PC-3 (cell line): ENCODE measurements around the gene AOPEP. TPM values are rescaled to one million over a fixed set of nuclear protein-coding genes. Genes with fewer than 3 reads are reported as not detected.

Source experiments
- ATAC-seq: fragments of 200-7000 bp; cut with Tn5 transposase; 2 replicates; pipeline ENCODE4 v1.9.1; 2020; ENCODE audit warnings: mild to moderate bottlenecking, moderate library complexity
- BruUV-seq: library from RNA; stranded (reverse); fragments of 400-500 nt; replicated peaks from 2 replicates; lab custom pipeline; 2021; lab: Mats Ljungman, UMichigan
- CTCF ChIA-PET: fragments of 300-600 bp; sonication (Branson Sonifier 250); formaldehyde crosslinking; loops from one replicate; lab custom pipeline; 2022; ENCODE audit warnings: antibody characterized with exemption; lab: Charles Lee
- POLR2A ChIA-PET: fragments of 300-600 bp; sonication (Branson Sonifier 250); formaldehyde crosslinking; loops from one replicate; lab custom pipeline; 2022; ENCODE audit warnings: antibody characterized with exemption; ENCODE audit not compliant: unreplicated experiment; lab: Charles Lee
- DNase-seq: peaks from one replicate; pipeline ENCODE4 v3.0.0-alpha.2; 2015
- H2AFZ ChIP-seq: fragments of 300-600 bp; sonication (generic); 2 replicates; pipeline ENCODE4 v1.6.0; 2016; ENCODE audit warnings: antibody characterized with exemption, low read length
- H3F3A ChIP-seq: fragments of 300-600 bp; sonication (generic); one replicate; pipeline ENCODE4 v1.6.0; 2017; ENCODE audit warnings: antibody characterized with exemption, low read length, control low read depth, mild to moderate bottlenecking; ENCODE audit not compliant: unreplicated experiment
- H3K27ac ChIP-seq: fragments of 300-600 bp; sonication (generic); 2 replicates; pipeline ENCODE4 v1.5.1; 2016; ENCODE audit warnings: mild to moderate bottlenecking, low read length
- H3K27me3 ChIP-seq: fragments of 300-600 bp; sonication (generic); 2 replicates; pipeline ENCODE4 v1.6.1; 2016; ENCODE audit warnings: low read length, mixed read lengths
- H3K36me3 ChIP-seq: fragments of 300-600 bp; sonication (generic); 2 replicates; pipeline ENCODE4 v1.6.1; 2016; ENCODE audit warnings: low read depth, mixed run types, low read length, mixed read lengths
- H3K4me1 ChIP-seq: fragments of 300-600 bp; sonication (generic); 2 replicates; pipeline ENCODE4 v1.5.1; 2016; ENCODE audit warnings: low read length; ENCODE audit not compliant: insufficient read depth
- H3K4me2 ChIP-seq: fragments of 300-600 bp; sonication (generic); 2 replicates; pipeline ENCODE4 v1.6.0; 2016; ENCODE audit warnings: low read length
- H3K4me3 ChIP-seq: fragments of 300-600 bp; sonication (generic); 2 replicates; pipeline ENCODE4 v1.5.1; 2016; ENCODE audit warnings: mild to moderate bottlenecking, low read length, mixed read lengths
- H3K79me2 ChIP-seq: fragments of 300-600 bp; sonication (generic); 2 replicates; pipeline ENCODE4 v1.6.1; 2017; ENCODE audit warnings: low read length, mixed read lengths
- H3K9ac ChIP-seq: fragments of 300-600 bp; sonication (generic); 2 replicates; pipeline ENCODE4 v1.6.0; 2016; ENCODE audit warnings: mild to moderate bottlenecking, low read length
- H3K9me2 ChIP-seq: fragments of 300-600 bp; sonication (generic); replicated peaks from 2 replicates; pipeline ENCODE4 v1.6.1; 2016; ENCODE audit warnings: mixed run types, low read length, mixed read lengths
- H3K9me3 ChIP-seq: fragments of 300-600 bp; sonication (generic); 2 replicates; pipeline ENCODE4 v1.6.1; 2016; ENCODE audit warnings: low read length, mixed read lengths
- H4K20me1 ChIP-seq: fragments of 300-600 bp; sonication (generic); 2 replicates; pipeline ENCODE4 v1.6.1; 2016; ENCODE audit warnings: low read length, mixed read lengths
- EZH2 ChIP-seq: fragments of 300-600 bp; sonication (generic); IDR thresholded peaks from one replicate; pipeline ENCODE4 v1.6.1; 2017; ENCODE audit warnings: antibody characterized with exemption, mild to moderate bottlenecking, low read length; ENCODE audit not compliant: unreplicated experiment
- EZH2phosphoT487 ChIP-seq: fragments of 300-600 bp; sonication (generic); IDR thresholded peaks from 2 replicates; pipeline ENCODE4 v1.6.1; 2018; ENCODE audit warnings: mild to moderate bottlenecking, antibody characterized with exemption, low read length, borderline replicate concordance
- intact Hi-C: fragments of 100-400 bp; cut with micrococcal nuclease; formaldehyde crosslinking; loops from 2 replicates; pipeline ENCODE4 v1.9.0; 2023
- total RNA-seq: library from RNA; depleted of rRNA; stranded (reverse); fragments of >200 nt; gene quantifications from 2 replicates; pipeline ENCODE4 v1.2.3, GENCODE V29; 2014
- TF ChIP-seq, protein P1 (sequence below): fragments of 300-600 bp; sonication (generic); conservative IDR thresholded peaks from 2 replicates; pipeline ENCODE4 v1.5.1; 2017; ENCODE audit warnings: antibody characterized with exemption, low read depth, mild to moderate bottlenecking, low read length

Gene AOPEP
- total RNA-seq, 1 experiment from 2014 or later: 23.1 TPM

- POLR2A ChIA-PET: no interaction called here
- intact Hi-C loops: no loop called here
These were observed 253.5 kb downstream of the AOPEP start for GRCh38 chr9:94979904-94980507.

GRCh38 chr9:94980947-94981722 is 254.6 kb downstream of the AOPEP start:
- H3K4me2 ChIP-seq: no peak overlapping the region
- H3F3A ChIP-seq: no peaks in the 10 kb centered on the region
- ATAC-seq: no peak
- no peak for DNase-seq
- no peak overlapping the region for H3K9ac ChIP-seq
- H3K27ac ChIP-seq: no peak overlapping the region
- H4K20me1 ChIP-seq: no peaks in the 10 kb centered on the region
- H3K9me2 ChIP-seq: no peaks in the 10 kb centered on the region
- H3K79me2 ChIP-seq: no peaks in the 10 kb centered on the region
- H3K4me1 ChIP-seq: no peaks in the 10 kb centered on the region
- intact Hi-C loops: no loop called here
- BruUV-seq: no TSS peak
- no peak for TF ChIP-seq EZH2
- TF ChIP-seq EZH2phosphoT487: no peak
- TF ChIP-seq, protein P1, sequence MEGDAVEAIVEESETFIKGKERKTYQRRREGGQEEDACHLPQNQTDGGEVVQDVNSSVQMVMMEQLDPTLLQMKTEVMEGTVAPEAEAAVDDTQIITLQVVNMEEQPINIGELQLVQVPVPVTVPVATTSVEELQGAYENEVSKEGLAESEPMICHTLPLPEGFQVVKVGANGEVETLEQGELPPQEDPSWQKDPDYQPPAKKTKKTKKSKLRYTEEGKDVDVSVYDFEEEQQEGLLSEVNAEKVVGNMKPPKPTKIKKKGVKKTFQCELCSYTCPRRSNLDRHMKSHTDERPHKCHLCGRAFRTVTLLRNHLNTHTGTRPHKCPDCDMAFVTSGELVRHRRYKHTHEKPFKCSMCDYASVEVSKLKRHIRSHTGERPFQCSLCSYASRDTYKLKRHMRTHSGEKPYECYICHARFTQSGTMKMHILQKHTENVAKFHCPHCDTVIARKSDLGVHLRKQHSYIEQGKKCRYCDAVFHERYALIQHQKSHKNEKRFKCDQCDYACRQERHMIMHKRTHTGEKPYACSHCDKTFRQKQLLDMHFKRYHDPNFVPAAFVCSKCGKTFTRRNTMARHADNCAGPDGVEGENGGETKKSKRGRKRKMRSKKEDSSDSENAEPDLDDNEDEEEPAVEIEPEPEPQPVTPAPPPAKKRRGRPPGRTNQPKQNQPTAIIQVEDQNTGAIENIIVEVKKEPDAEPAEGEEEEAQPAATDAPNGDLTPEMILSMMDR: no peak
- ChIA-PET POLR2A (no interaction called here), CTCF (no interaction called here)
- no peak overlapping the region for H3K4me3 ChIP-seq
- H3K9me3 ChIP-seq: no peaks in the 10 kb centered on the region
- H2AFZ ChIP-seq: no peak overlapping the region
- H3K27me3 ChIP-seq: no peaks in the 10 kb centered on the region
- no peaks in the 10 kb centered on the region for H3K36me3 ChIP-seq

More at GRCh38 chr9:94979904-94980507, 253.5 kb downstream of the AOPEP start:
- no TSS peak for BruUV-seq
- CTCF ChIA-PET: no interaction called here
- no peak overlapping the region for H2AFZ ChIP-seq
- H3K27me3 ChIP-seq: no peaks in the 10 kb centered on the region
- H3K27ac ChIP-seq: no peak overlapping the region
- DNase-seq (no peak), ATAC-seq (no peak)
- H3K4me2 ChIP-seq: no peak overlapping the region
- no peaks in the 10 kb centered on the region for H3K9me2 ChIP-seq
- TF ChIP-seq EZH2: no peak
- TF ChIP-seq, protein P1: no peak
- no peak for TF ChIP-seq EZH2phosphoT487
- H3K36me3 ChIP-seq: no peaks in the 10 kb centered on the region
- no peaks in the 10 kb centered on the region for H4K20me1 ChIP-seq
- no peaks in the 10 kb centered on the region for H3K79me2 ChIP-seq
- H3K9ac ChIP-seq: no peak overlapping the region
- no peaks in the 10 kb centered on the region for H3K9me3 ChIP-seq
- H3K4me3 ChIP-seq: no peak overlapping the region
- no peaks in the 10 kb centered on the region for H3F3A ChIP-seq
- H3K4me1 ChIP-seq: no peaks in the 10 kb centered on the region

GRCh38 chr9:94981723-94982090 is 255.2 kb downstream of the AOPEP start:
- ChIA-PET POLR2A (no interaction called here), CTCF (no interaction called here)
- Histone ChIP-seq H2AFZ (no peak overlapping the region), H4K20me1 (no peaks in the 10 kb centered on the region), H3K4me2 (no peak overlapping the region), H3K9me2 (no peaks in the 10 kb centered on the region), H3K9me3 (no peaks in the 10 kb centered on the region), H3K27me3 (no peaks in the 10 kb centered on the region), H3K4me3 (no peak overlapping the region), H3K4me1 (no peaks in the 10 kb centered on the region), H3K36me3 (no peaks in the 10 kb centered on the region), H3F3A (no peaks in the 10 kb centered on the region), H3K79me2 (no peaks in the 10 kb centered on the region), H3K27ac (no peak overlapping the region), H3K9ac (no peak overlapping the region)
- intact Hi-C loops: no loop called here
- no TSS peak for BruUV-seq
- TF ChIP-seq, protein P1: no peak
- TF ChIP-seq EZH2phosphoT487 (no peak), EZH2 (no peak)
- ATAC-seq (no peak), DNase-seq (no peak)
